Measurements from ENCODE around the gene TAF1D. TPM values are rescaled to one million over a fixed set of nuclear protein-coding genes. Genes with fewer than 3 reads are reported as not detected.

The TAF1D gene
- total RNA-seq, 3 donors from 2014 or later (not counting 1 experiment from before 2014, with no cell fraction given) = 76.3 to 110 (median 109) TPM

GRCh38 chr11:93753241-93753640, 11.9 kb upstream of the TAF1D start:
- TF ChIP-seq CTCF (IDR thresholded peaks at IDR 0.05) = no peak
- no peak for DNase-seq
- Mint-ChIP-seq H3K4me3 (no peak overlapping the region), H3K4me1 (no peaks in the 10 kb centered on the region), H3K36me3 (no peaks in the 10 kb centered on the region), H3K27me3 (ENCODE audit: low read depth in 2 of 2) (no peaks in the 10 kb centered on the region), H3K9me3 (no peaks in the 10 kb centered on the region), H3K27ac (no peak overlapping the region)
- H3K27me3 ChIP-seq (ENCODE audit: control insufficient read depth, insufficient read depth, low read length) = no peaks in the 10 kb centered on the region
- H3K36me3 ChIP-seq (ENCODE audit: control insufficient read depth, insufficient read depth, low read length) = peaks cover 36% of the 10 kb centered on the region
- 100% methylated on average over 1 of the region's 2 CpGs for WGBS (ENCODE audit: insufficient coverage)
- intact Hi-C loops (cut with micrococcal nuclease) = no loop called here
- ATAC-seq = no peak
- H3K4me3 ChIP-seq (ENCODE audit: low read length) = no peak overlapping the region
- H3K27ac ChIP-seq (ENCODE audit: low read length) = no peak overlapping the region
- no peaks in the 10 kb centered on the region for H3K4me1 ChIP-seq (ENCODE audit: control insufficient read depth, insufficient read depth, low read length)
- no peaks in the 10 kb centered on the region for H3K9me3 ChIP-seq (ENCODE audit: control insufficient read depth, insufficient read depth, low read length)

- Histone ChIP-seq H3K36me3 (ENCODE audit: control insufficient read depth, insufficient read depth, low read length) (peaks cover 22% of the 10 kb centered on the region), H3K4me1 (ENCODE audit: control insufficient read depth, insufficient read depth, low read length) (no peaks in the 10 kb centered on the region)
- no peak for DNase-seq
Observed at GRCh38 chr11:93751001-93751400, 9.7 kb upstream of the TAF1D start.

GRCh38 chr11:93747122-93747521, 5.8 kb upstream of the TAF1D start:
- intact Hi-C loops (cut with micrococcal nuclease) = no loop called here
- no CpG with 5 or more reads among the region's 1 CpG for WGBS (ENCODE audit: insufficient coverage)

More at GRCh38 chr11:93751001-93751400, 9.7 kb upstream of the TAF1D start:
- WGBS (ENCODE audit: insufficient coverage) = no CpG with 5 or more reads among the region's 1 CpG
- Mint-ChIP-seq H3K27me3 (ENCODE audit: low read depth in 2 of 2) (no peaks in the 10 kb centered on the region), H3K36me3 (no peaks in the 10 kb centered on the region), H3K4me1 (no peaks in the 10 kb centered on the region), H3K9me3 (no peaks in the 10 kb centered on the region), H3K4me3 (no peak overlapping the region), H3K27ac (peak overlapping the region in 1 of 2 donors; percentile 31)
- Histone ChIP-seq H3K4me3 (ENCODE audit: low read length) (no peak overlapping the region), H3K9me3 (ENCODE audit: control insufficient read depth, insufficient read depth, low read length) (no peaks in the 10 kb centered on the region), H3K27ac (ENCODE audit: low read length) (no peak overlapping the region), H3K27me3 (ENCODE audit: control insufficient read depth, insufficient read depth, low read length) (no peaks in the 10 kb centered on the region)
- intact Hi-C loops (cut with micrococcal nuclease) = no loop called here
- TF ChIP-seq CTCF (IDR thresholded peaks at IDR 0.05) = no peak
- no peak for ATAC-seq

More at GRCh38 chr11:93747122-93747521, 5.8 kb upstream of the TAF1D start:
- no peak for DNase-seq
- Histone ChIP-seq H3K27ac (ENCODE audit: low read length) (no peak overlapping the region), H3K9me3 (ENCODE audit: control insufficient read depth, insufficient read depth, low read length) (no peaks in the 10 kb centered on the region), H3K36me3 (ENCODE audit: control insufficient read depth, insufficient read depth, low read length) (peaks cover 6% of the 10 kb centered on the region), H3K27me3 (ENCODE audit: control insufficient read depth, insufficient read depth, low read length) (no peaks in the 10 kb centered on the region), H3K4me1 (ENCODE audit: control insufficient read depth, insufficient read depth, low read length) (peaks cover 6% of the 10 kb centered on the region), H3K4me3 (ENCODE audit: low read length) (no peak overlapping the region)
- Mint-ChIP-seq H3K36me3 (no peaks in the 10 kb centered on the region), H3K4me1 (peaks cover 3 to 18% of the 10 kb centered on the region in 2 donors), H3K9me3 (no peaks in the 10 kb centered on the region), H3K4me3 (no peak overlapping the region), H3K27me3 (ENCODE audit: low read depth in 2 of 2) (no peaks in the 10 kb centered on the region), H3K27ac (no peak overlapping the region)
- no peak for TF ChIP-seq CTCF (IDR thresholded peaks at IDR 0.05)
- no peak for ATAC-seq

Data from natural killer cell (primary cell).